WTC11 (cell line): ENCODE data around the gene GUCD1.

Source experiments
- ATF3 ChIP-seq: sonication (generic); formaldehyde crosslinking; conservative IDR thresholded peaks from 2 replicates; pipeline ENCODE4 v1.8.1; 2022; ENCODE audit warnings: mild to moderate bottlenecking, missing genetic modification reagents
- ERG ChIP-seq: fragments of 250-450 bp; sonication (Bioruptor Pico); IDR thresholded peaks from 2 replicates; pipeline ENCODE4 v1.8.0; 2021; ENCODE audit warnings: mild to moderate bottlenecking
- ESRRA ChIP-seq: sonication (generic); formaldehyde crosslinking; IDR thresholded peaks from 2 replicates; pipeline ENCODE4 v1.8.1; 2022; ENCODE audit warnings: mild to moderate bottlenecking, missing genetic modification reagents, borderline replicate concordance
- PRDM15 ChIP-seq: sonication (generic); formaldehyde crosslinking; IDR thresholded peaks from 2 replicates; pipeline ENCODE4 v1.8.0; 2022; ENCODE audit warnings: missing genetic modification reagents
- ZNF232 ChIP-seq: sonication (generic); formaldehyde crosslinking; IDR thresholded peaks from 2 replicates; pipeline ENCODE4 v1.8.0; 2022; ENCODE audit warnings: mild to moderate bottlenecking, missing genetic modification reagents
- TF ChIP-seq, protein P1 (sequence below): fragments of 200-600 bp; IDR thresholded peaks from 2 replicates; pipeline ENCODE4 v1.8.0; 2022; ENCODE audit warnings: antibody characterized with exemption
- TF ChIP-seq, protein P2 (sequence below): sonication (generic); formaldehyde crosslinking; IDR thresholded peaks from 2 replicates; pipeline ENCODE4 v1.8.1; 2022; ENCODE audit warnings: mild to moderate bottlenecking, missing genetic modification reagents, moderate library complexity, borderline replicate concordance

DNA sequence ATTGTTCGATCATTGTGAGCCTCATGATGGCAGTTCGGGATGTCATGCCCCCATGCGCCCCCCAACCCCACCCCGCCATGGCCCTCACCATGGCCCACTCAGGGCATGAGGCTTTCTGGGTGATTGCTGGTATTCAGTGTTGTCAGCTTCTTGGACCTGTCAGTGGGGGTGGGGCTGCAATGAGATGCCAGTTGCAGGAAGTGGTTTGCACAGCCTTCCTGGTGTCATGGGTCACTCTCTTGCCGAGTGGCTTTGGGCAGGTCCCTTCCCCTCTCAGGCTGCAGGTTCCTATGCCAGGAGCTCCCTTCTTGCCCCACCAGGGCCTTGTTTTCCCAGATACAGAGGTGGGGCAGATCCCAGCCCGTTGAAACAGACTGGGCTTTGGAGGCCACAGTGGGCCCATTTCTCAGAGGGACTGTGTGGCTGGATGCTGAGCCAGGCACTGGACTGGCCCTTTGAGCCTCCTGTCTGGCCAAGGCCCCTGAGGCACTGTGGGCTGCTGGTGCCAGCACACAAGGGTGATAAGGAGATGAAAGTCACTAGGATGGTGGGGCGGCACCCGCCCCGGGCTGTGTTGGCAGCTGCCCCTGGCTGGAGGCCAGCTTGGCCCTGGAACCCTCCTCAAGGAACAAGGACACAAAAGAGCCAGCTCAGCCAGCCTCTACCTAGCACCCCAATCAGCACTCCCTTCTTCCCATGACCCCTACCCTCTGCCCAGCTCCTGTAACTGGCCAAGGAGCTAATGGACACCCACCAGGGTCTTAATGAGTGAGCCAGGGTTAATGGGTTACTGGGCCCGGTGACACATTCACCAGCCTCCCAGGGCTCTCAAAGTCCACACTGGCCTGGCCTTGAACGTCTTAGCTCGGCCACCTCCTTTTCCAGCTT, 46.5 kb upstream of the GUCD1 start:
- TF ChIP-seq, protein P1, sequence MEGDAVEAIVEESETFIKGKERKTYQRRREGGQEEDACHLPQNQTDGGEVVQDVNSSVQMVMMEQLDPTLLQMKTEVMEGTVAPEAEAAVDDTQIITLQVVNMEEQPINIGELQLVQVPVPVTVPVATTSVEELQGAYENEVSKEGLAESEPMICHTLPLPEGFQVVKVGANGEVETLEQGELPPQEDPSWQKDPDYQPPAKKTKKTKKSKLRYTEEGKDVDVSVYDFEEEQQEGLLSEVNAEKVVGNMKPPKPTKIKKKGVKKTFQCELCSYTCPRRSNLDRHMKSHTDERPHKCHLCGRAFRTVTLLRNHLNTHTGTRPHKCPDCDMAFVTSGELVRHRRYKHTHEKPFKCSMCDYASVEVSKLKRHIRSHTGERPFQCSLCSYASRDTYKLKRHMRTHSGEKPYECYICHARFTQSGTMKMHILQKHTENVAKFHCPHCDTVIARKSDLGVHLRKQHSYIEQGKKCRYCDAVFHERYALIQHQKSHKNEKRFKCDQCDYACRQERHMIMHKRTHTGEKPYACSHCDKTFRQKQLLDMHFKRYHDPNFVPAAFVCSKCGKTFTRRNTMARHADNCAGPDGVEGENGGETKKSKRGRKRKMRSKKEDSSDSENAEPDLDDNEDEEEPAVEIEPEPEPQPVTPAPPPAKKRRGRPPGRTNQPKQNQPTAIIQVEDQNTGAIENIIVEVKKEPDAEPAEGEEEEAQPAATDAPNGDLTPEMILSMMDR: no peak
- TF ChIP-seq, protein P2, sequence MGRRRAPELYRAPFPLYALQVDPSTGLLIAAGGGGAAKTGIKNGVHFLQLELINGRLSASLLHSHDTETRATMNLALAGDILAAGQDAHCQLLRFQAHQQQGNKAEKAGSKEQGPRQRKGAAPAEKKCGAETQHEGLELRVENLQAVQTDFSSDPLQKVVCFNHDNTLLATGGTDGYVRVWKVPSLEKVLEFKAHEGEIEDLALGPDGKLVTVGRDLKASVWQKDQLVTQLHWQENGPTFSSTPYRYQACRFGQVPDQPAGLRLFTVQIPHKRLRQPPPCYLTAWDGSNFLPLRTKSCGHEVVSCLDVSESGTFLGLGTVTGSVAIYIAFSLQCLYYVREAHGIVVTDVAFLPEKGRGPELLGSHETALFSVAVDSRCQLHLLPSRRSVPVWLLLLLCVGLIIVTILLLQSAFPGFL (CRISPR knock-in tag): no peak
- no peak for TF ChIP-seq ERG
- no peak for TF ChIP-seq ATF3 (CRISPR knock-in tag)
- TF ChIP-seq PRDM15 (CRISPR knock-in tag): no peak
- TF ChIP-seq ZNF232 (CRISPR knock-in tag): no peak
- TF ChIP-seq ESRRA (CRISPR knock-in tag): no peak
